Left ventricle myocardium inferior (tissue), 1 donor: ENCODE results near the gene TMOD2. TPM values are rescaled to one million over a fixed set of nuclear protein-coding genes. Genes with fewer than 3 reads are reported as not detected.

ENCODE experiments used
- DNase-seq: peaks from one replicate; pipeline ENCODE4 v3.0.0-alpha.2; 2020
- H3K27ac ChIP-seq: fragments of 200-600 bp; replicated peaks from 2 replicates; pipeline ENCODE4 v1.8.0; 2021
- H3K27me3 ChIP-seq: fragments of 200-600 bp; 2 replicates; pipeline ENCODE4 v1.8.0; 2021; ENCODE audit warnings: low read depth
- H3K36me3 ChIP-seq: fragments of 200-600 bp; 2 replicates; pipeline ENCODE4 v1.8.0; 2021
- H3K4me1 ChIP-seq: fragments of 200-600 bp; 2 replicates; pipeline ENCODE4 v1.8.0; 2021
- H3K4me3 ChIP-seq: fragments of 200-600 bp; 2 replicates; pipeline ENCODE4 v1.8.0; 2021; ENCODE audit warnings: mild to moderate bottlenecking, moderate library complexity
- H3K9me3 ChIP-seq: fragments of 200-600 bp; replicated peaks from 2 replicates; pipeline ENCODE4 v1.8.0; 2021
- intact Hi-C: fragments of 100-400 bp; cut with micrococcal nuclease; formaldehyde crosslinking; loops from one replicate; pipeline ENCODE4 v1.11.0; 2022
- total RNA-seq: library from RNA; stranded (reverse); fragmentation: NEBNext Ultra II Directional; extraction: Animal tissue kit (Norgen Biotek cat#: 25700); gene quantifications from one replicate; pipeline ENCODE4 v1.2.1, GENCODE V29; 2021
- TF ChIP-seq, protein P1 (sequence below): fragments of 200-600 bp; IDR thresholded peaks from 2 replicates; pipeline ENCODE4 v1.8.0; 2021; ENCODE audit warnings: antibody characterized with exemption, mild to moderate bottlenecking, borderline replicate concordance
- donor health status: DM: no; HTN: yes; CAD: no; lungs with severe emphysema.

The TMOD2 gene
- total RNA-seq, 1 donor from 2014 or later = 5.1 TPM

DNA sequence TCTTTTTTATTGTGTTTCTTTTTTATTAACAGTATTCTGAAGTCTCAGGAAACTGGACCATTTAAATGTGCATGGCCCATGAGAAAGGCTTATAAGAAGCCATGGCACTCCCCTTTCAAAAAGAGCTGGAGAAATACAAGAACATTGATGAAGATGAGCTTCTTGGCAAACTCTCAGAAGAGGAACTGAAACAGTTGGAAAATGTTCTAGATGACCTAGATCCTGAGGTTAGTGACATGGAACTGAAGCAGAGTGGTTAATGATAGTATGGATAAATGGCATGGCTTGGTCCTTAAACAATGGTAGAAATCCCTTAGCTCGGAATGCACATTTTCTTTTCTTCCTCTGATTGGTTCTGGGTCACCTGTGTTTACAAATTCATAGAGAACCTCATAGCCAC lies 14.9 kb downstream of the TMOD2 start:
- TF ChIP-seq, protein P1, sequence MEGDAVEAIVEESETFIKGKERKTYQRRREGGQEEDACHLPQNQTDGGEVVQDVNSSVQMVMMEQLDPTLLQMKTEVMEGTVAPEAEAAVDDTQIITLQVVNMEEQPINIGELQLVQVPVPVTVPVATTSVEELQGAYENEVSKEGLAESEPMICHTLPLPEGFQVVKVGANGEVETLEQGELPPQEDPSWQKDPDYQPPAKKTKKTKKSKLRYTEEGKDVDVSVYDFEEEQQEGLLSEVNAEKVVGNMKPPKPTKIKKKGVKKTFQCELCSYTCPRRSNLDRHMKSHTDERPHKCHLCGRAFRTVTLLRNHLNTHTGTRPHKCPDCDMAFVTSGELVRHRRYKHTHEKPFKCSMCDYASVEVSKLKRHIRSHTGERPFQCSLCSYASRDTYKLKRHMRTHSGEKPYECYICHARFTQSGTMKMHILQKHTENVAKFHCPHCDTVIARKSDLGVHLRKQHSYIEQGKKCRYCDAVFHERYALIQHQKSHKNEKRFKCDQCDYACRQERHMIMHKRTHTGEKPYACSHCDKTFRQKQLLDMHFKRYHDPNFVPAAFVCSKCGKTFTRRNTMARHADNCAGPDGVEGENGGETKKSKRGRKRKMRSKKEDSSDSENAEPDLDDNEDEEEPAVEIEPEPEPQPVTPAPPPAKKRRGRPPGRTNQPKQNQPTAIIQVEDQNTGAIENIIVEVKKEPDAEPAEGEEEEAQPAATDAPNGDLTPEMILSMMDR = no peak
- intact Hi-C loops = no loop called here

DNA sequence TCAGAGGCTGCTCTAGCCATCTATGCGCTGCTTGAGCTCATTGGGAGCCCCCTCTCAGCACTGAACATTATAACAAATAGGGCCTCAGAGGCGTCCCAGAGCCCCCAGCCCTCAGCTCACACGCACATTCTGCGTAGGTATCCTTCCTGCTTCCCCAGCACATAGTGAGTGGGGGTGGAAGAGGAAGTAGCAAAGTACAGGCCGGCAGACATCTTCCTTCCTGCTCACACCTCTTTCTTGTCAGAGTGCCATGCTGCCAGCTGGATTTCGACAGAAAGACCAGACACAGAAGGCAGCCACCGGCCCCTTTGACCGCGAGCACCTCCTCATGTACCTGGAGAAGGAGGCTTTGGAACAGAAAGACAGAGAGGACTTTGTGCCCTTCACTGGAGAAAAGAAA lies 16.6 kb downstream of the TMOD2 start:
- H3K36me3 ChIP-seq = peaks cover 15% of the 10 kb centered on the region
- no peaks in the 10 kb centered on the region for H3K9me3 ChIP-seq
- DNase-seq = no peak
- H3K27ac ChIP-seq = no peak overlapping the region
- peaks cover 13% of the 10 kb centered on the region for H3K4me1 ChIP-seq
- intact Hi-C loops = no loop called here
- TF ChIP-seq, protein P1 = no peak
- no peak overlapping the region for H3K4me3 ChIP-seq
- H3K27me3 ChIP-seq = no peaks in the 10 kb centered on the region

More for the DNA sequence above, 14.9 kb downstream of the TMOD2 start:
- Histone ChIP-seq H3K27ac (no peak overlapping the region), H3K27me3 (no peaks in the 10 kb centered on the region), H3K4me1 (peaks cover 7% of the 10 kb centered on the region), H3K9me3 (no peaks in the 10 kb centered on the region), H3K36me3 (peaks cover 15% of the 10 kb centered on the region), H3K4me3 (no peak overlapping the region)
- no peak for DNase-seq

DNA sequence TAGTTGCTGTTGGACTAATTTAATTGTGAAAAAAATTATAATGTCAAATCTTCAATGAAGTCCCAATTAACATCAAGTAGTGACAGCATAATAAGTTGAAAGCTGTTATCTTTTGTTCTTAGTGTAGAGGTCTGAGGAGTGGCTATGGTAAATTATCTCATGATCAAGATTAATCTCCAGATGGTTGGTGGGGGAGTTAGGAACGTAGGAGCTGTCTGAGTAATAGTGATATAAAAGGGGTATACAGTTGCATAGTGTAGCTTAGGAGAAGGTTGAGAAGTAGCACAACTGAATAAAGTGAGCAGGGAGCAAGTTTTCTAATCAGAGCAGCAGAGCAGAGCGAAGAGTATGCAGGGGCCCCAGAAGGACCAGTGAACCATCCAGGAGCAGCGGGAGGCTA lies 19.5 kb downstream of the TMOD2 start:
- TF ChIP-seq, protein P1 = no peak
- no peak overlapping the region for H3K27ac ChIP-seq
- no peak overlapping the region for H3K4me3 ChIP-seq
- no peaks in the 10 kb centered on the region for H3K27me3 ChIP-seq
- H3K9me3 ChIP-seq = no peaks in the 10 kb centered on the region
- intact Hi-C loops = no loop called here
- peaks cover 34% of the 10 kb centered on the region for H3K36me3 ChIP-seq
- no peak for DNase-seq
- peaks cover 13% of the 10 kb centered on the region for H3K4me1 ChIP-seq

DNA sequence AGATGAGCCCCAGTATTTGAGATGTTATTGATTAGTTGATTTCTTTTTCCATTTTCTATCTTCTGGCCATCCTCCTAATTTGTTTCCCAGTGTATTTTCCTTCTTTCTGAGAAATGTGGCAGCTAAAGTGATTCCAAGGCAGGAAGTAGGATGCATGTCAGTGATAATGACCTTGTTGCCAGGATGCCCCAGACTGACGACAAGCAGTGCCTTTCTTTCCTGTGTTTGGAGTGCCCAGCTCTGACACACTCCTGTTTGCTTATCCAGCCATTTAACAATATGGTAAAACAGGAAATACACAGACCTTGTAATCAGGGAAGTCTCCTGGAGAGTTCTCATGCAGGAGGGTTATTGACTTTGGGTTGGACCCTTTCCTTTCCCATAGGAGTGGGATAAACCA lies 20.4 kb downstream of the TMOD2 start:
- Histone ChIP-seq H3K27ac (no peak overlapping the region), H3K27me3 (no peaks in the 10 kb centered on the region), H3K36me3 (peaks cover 34% of the 10 kb centered on the region), H3K4me3 (no peak overlapping the region), H3K4me1 (peaks cover 13% of the 10 kb centered on the region), H3K9me3 (no peaks in the 10 kb centered on the region)
- DNase-seq = no peak
- TF ChIP-seq, protein P1 = no peak
- intact Hi-C loops = no loop called here

DNA sequence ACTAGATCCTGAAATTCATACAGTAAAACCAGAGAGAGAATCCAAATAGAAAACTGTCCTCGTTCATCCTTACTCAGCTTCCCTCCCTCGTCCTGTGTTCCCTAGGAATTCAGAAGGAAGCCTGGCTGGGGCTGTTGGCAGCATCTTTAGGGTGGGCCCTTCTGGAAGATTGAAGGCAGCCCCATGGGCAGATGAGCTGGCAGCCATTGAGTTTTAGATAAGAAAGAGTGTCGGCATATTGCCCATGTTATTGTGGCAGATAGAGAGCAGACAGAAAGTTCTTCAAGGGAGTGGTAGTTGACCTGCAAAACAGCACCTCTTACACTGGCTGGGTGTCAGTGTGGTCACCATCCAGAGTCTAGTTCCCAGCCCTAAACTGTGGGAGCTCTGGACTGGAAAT lies 23.5 kb downstream of the TMOD2 start:
- Histone ChIP-seq H3K9me3 (no peaks in the 10 kb centered on the region), H3K36me3 (peaks cover 30% of the 10 kb centered on the region), H3K27me3 (no peaks in the 10 kb centered on the region), H3K4me1 (peaks cover 6% of the 10 kb centered on the region), H3K27ac (no peak overlapping the region), H3K4me3 (no peak overlapping the region)
- TF ChIP-seq, protein P1 = no peak
- intact Hi-C loops = no loop called here
- no peak for DNase-seq
